Dedifferentiated amniotic fluid mesenchymal stem cell (primary cell): ENCODE results near the gene EBP.
"Not testable (repeated sequence)": the region's sequence is repeated elsewhere in the genome, so short reads cannot be mapped to it uniquely, and the experiment has no call there.

ENCODE experiments used
- DNase-seq: peaks from one replicate; pipeline ENCODE4 v3.0.0-alpha.2; 2016; ENCODE audit errors: extremely low spot score

EBP gene

GRCh38 chrX:48523682-48524081 is 2.1 kb downstream of the EBP start:
- no peak for DNase-seq

GRCh38 chrX:48525853-48526252 is 4.2 kb downstream of the EBP start:
- not testable (repeated sequence) for DNase-seq

- DNase-seq: no peak
Observed at GRCh38 chrX:48530736-48531135, 9.1 kb downstream of the EBP start.

- DNase-seq: peak; percentile 31
Observed at GRCh38 chrX:48531358-48531959, 9.9 kb downstream of the EBP start.

GRCh38 chrX:48532161-48532560 is 10.6 kb downstream of the EBP start:
- no peak for DNase-seq

- DNase-seq: no peak
Observed at GRCh38 chrX:48533165-48533564, 11.6 kb downstream of the EBP start.

- DNase-seq: no peak
Observed at GRCh38 chrX:48538641-48539344, 17.2 kb downstream of the EBP start.

GRCh38 chrX:48539345-48540027 is 17.9 kb downstream of the EBP start, which contains the start of gene TBC1D25:
Gene TBC1D25, plus strand, starts transcription at chrX:48539714. Its CDS starts 84 bp downstream, at chrX:48539798.
- DNase-seq: peak; percentile 86

GRCh38 chrX:48540028-48540375 is 18.4 kb downstream of the EBP start:
- DNase-seq: no peak

- no peak for DNase-seq
Observed at GRCh38 chrX:48540480-48540879, 18.9 kb downstream of the EBP start.

GRCh38 chrX:48541140-48541814 is 19.7 kb downstream of the EBP start:
- no peak for DNase-seq

GRCh38 chrX:48548871-48549270 is 27.3 kb downstream of the EBP start:
- DNase-seq: no peak

GRCh38 chrX:48555731-48556325 is 34.2 kb downstream of the EBP start:
- not testable (repeated sequence) for DNase-seq

- no peak for DNase-seq
Observed at GRCh38 chrX:48558271-48558670, 36.7 kb downstream of the EBP start.

GRCh38 chrX:48559636-48560035 is 38.0 kb downstream of the EBP start:
- DNase-seq: no peak

- DNase-seq: no peak
Observed at GRCh38 chrX:48560056-48560455, 38.4 kb downstream of the EBP start.

GRCh38 chrX:48560681-48561080 is 39.1 kb downstream of the EBP start:
- no peak for DNase-seq

- no peak for DNase-seq
Observed at GRCh38 chrX:48569958-48570357, 48.4 kb downstream of the EBP start.

GRCh38 chrX:48573690-48574269 is 52.2 kb downstream of the EBP start:
- no peak for DNase-seq

- peak; percentile 84 for DNase-seq
Observed at GRCh38 chrX:48574270-48575266, 53.0 kb downstream of the EBP start, which contains the start of gene RBM3. Gene RBM3, plus strand, starts transcription at chrX:48574484. Its CDS starts 697 bp downstream, at chrX:48575181.
